Effector memory CD4-positive, alpha-beta T cell (primary cell): ENCODE measurements around the gene KLRF2.

ENCODE experiments used
- DNase-seq, 3 donors: peaks; one replicate each; pipeline ENCODE4 v3.0.0-alpha.2; 2020
- H3K27ac ChIP-seq: 2 replicates; pipeline ENCODE4 v1.7.0; 2013; ENCODE audit warnings: mild to moderate bottlenecking, low read length, moderate library complexity; ENCODE audit not compliant: insufficient read depth, poor library complexity, severe bottlenecking
- H3K27me3 ChIP-seq: replicated peaks from 2 replicates; pipeline ENCODE4 v1.7.0; 2013; ENCODE audit warnings: mild to moderate bottlenecking, low read length; ENCODE audit not compliant: insufficient read depth, control insufficient read depth, poor library complexity, severe bottlenecking
- H3K36me3 ChIP-seq: 2 replicates; pipeline ENCODE4 v1.7.0; 2013; ENCODE audit warnings: mild to moderate bottlenecking, low read length, moderate library complexity; ENCODE audit not compliant: control insufficient read depth, insufficient read depth
- H3K4me1 ChIP-seq: 2 replicates; pipeline ENCODE4 v1.7.0; 2013; ENCODE audit warnings: low read length, mild to moderate bottlenecking; ENCODE audit not compliant: control insufficient read depth, insufficient read depth, poor library complexity, severe bottlenecking
- H3K4me3 ChIP-seq: 2 replicates; pipeline ENCODE4 v1.7.0; 2013; ENCODE audit warnings: low read length, low read depth, mild to moderate bottlenecking; ENCODE audit not compliant: insufficient read depth, poor library complexity, severe bottlenecking
- H3K9me3 ChIP-seq: 2 replicates; pipeline ENCODE4 v1.7.0; 2013; ENCODE audit warnings: mild to moderate bottlenecking, low read length, moderate library complexity; ENCODE audit not compliant: control insufficient read depth

Gene KLRF2

GRCh38 chr12:9908350-9908749 lies 27.1 kb downstream of the KLRF2 start:
- no peaks in the 10 kb centered on the region for H3K36me3 ChIP-seq
- H3K4me1 ChIP-seq: peaks cover 5% of the 10 kb centered on the region
- no peak for DNase-seq
- no peak overlapping the region for H3K27ac ChIP-seq
- H3K9me3 ChIP-seq: peaks cover 17% of the 10 kb centered on the region
- no peaks in the 10 kb centered on the region for H3K27me3 ChIP-seq
- no peak overlapping the region for H3K4me3 ChIP-seq

GRCh38 chr12:9909724-9910123 lies 28.4 kb downstream of the KLRF2 start:
- Histone ChIP-seq H3K27ac (no peak overlapping the region), H3K9me3 (peaks cover 17% of the 10 kb centered on the region), H3K36me3 (no peaks in the 10 kb centered on the region), H3K4me1 (peaks cover 5% of the 10 kb centered on the region), H3K4me3 (no peak overlapping the region), H3K27me3 (no peaks in the 10 kb centered on the region)
- DNase-seq: no peak

- H3K4me3 ChIP-seq: no peak overlapping the region
- H3K4me1 ChIP-seq: peaks cover 5% of the 10 kb centered on the region
- peaks cover 17% of the 10 kb centered on the region for H3K9me3 ChIP-seq
- H3K36me3 ChIP-seq: no peaks in the 10 kb centered on the region
- H3K27ac ChIP-seq: no peak overlapping the region
- no peaks in the 10 kb centered on the region for H3K27me3 ChIP-seq
- no peak for DNase-seq
Measured at GRCh38 chr12:9910716-9911421, 29.6 kb downstream of the KLRF2 start.

- H3K9me3 ChIP-seq: peaks cover 17% of the 10 kb centered on the region
Measured at GRCh38 chr12:9911708-9912107, 30.4 kb downstream of the KLRF2 start.

DNA sequence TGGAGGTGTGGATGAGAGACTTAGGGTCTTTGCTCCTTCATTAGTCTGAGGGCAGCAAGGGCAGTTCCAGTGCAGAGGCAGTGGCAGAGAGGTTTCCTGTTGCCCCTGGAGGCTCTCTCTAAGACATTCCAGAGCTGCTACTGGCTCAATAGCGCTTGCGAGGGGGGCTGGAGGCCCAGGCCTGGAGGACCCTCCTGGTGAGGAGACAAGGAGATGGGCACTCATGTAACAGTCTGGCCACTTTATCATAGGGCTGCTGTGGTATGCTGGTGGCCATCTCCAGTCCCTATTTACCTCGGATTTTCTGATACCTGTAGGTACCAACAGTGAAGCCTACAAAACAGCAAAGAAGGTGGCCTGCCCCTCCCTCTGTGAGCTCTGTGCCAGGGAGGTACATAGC lies 38.2 kb downstream of the KLRF2 start:
- Histone ChIP-seq H3K27ac (no peak overlapping the region), H3K27me3 (no peaks in the 10 kb centered on the region), H3K9me3 (no peaks in the 10 kb centered on the region), H3K4me3 (no peak overlapping the region), H3K36me3 (no peaks in the 10 kb centered on the region), H3K4me1 (no peaks in the 10 kb centered on the region)
- no peak for DNase-seq

More at GRCh38 chr12:9911708-9912107, 30.4 kb downstream of the KLRF2 start:
- H3K27me3 ChIP-seq: no peaks in the 10 kb centered on the region
- H3K4me1 ChIP-seq: no peaks in the 10 kb centered on the region
- H3K4me3 ChIP-seq: no peak overlapping the region
- DNase-seq: no peak
- no peaks in the 10 kb centered on the region for H3K36me3 ChIP-seq
- no peak overlapping the region for H3K27ac ChIP-seq

GRCh38 chr12:9920451-9920850 lies 39.2 kb downstream of the KLRF2 start:
- Histone ChIP-seq H3K4me3 (no peak overlapping the region), H3K9me3 (no peaks in the 10 kb centered on the region), H3K27ac (no peak overlapping the region), H3K27me3 (no peaks in the 10 kb centered on the region), H3K36me3 (no peaks in the 10 kb centered on the region), H3K4me1 (no peaks in the 10 kb centered on the region)
- DNase-seq: no peak

DNA sequence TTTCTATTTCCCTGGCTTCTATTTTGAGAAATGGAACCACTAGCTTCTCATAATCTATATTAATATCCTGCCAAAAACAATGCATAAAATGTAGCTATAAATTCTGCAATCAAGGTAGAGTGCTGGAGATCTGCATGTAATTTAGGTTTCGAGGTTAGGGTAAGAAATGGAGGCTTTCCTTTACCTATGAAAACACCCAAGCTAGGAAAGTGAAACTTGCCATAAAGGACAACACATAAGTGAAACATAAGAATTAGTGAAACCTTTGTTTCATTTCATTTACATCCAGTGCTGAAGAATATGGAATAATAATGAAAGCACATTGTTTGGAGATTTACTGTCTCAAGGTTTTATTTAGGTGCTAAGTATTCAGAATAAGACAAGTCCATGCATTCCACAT lies 41.1 kb downstream of the KLRF2 start:
- H3K4me1 ChIP-seq: no peaks in the 10 kb centered on the region
- DNase-seq: no peak
- no peak overlapping the region for H3K4me3 ChIP-seq
- no peaks in the 10 kb centered on the region for H3K27me3 ChIP-seq
- no peaks in the 10 kb centered on the region for H3K36me3 ChIP-seq
- H3K27ac ChIP-seq: no peak overlapping the region
- H3K9me3 ChIP-seq: no peaks in the 10 kb centered on the region

GRCh38 chr12:9925705-9926393 lies 44.6 kb downstream of the KLRF2 start:
- Histone ChIP-seq H3K4me3 (no peak overlapping the region), H3K36me3 (no peaks in the 10 kb centered on the region), H3K9me3 (no peaks in the 10 kb centered on the region), H3K27ac (no peak overlapping the region), H3K27me3 (no peaks in the 10 kb centered on the region), H3K4me1 (no peaks in the 10 kb centered on the region)
- no peak for DNase-seq

GRCh38 chr12:9926876-9927275 lies 45.6 kb downstream of the KLRF2 start:
- no peak for DNase-seq
- Histone ChIP-seq H3K36me3 (no peaks in the 10 kb centered on the region), H3K4me3 (no peak overlapping the region), H3K27ac (no peak overlapping the region), H3K27me3 (no peaks in the 10 kb centered on the region), H3K9me3 (no peaks in the 10 kb centered on the region), H3K4me1 (no peaks in the 10 kb centered on the region)

DNA sequence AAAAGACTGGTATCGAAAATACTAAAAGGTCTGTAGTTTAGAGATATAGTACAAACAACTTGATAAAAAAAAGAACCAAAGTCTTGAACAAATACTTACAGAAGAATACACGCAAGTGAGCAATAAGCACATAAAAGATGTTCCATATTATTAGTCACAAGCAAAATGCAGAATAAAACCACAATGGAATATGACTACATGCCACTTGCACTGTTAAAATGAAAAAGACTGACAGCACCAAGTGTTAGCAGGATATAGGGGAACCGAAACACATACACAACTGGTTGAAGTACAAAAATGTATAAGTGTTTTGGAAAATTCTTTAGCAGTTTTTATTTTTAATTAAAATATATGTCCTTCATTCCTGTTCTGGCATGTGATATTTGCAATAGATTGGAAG lies 47.3 kb downstream of the KLRF2 start:
- Histone ChIP-seq H3K4me3 (no peak overlapping the region), H3K27me3 (no peaks in the 10 kb centered on the region), H3K36me3 (no peaks in the 10 kb centered on the region), H3K9me3 (no peaks in the 10 kb centered on the region), H3K27ac (no peak overlapping the region), H3K4me1 (no peaks in the 10 kb centered on the region)
- no peak for DNase-seq
